Parathyroid adenoma (tissue), 2 donors: ENCODE data around the gene LSP1.

Experiments used
- H2AFZ ChIP-seq: fragments of 300-600 bp; sonication (generic); one replicate; pipeline ENCODE4 v1.7.0; 2017; ENCODE audit warnings: antibody characterized with exemption, mild to moderate bottlenecking
- H3K27ac ChIP-seq: fragments of 300-600 bp; sonication (generic); one replicate; pipeline ENCODE4 v1.7.0; 2017
- H3K27me3 ChIP-seq: fragments of 300-600 bp; sonication (generic); one replicate; pipeline ENCODE4 v1.7.0; 2017; ENCODE audit warnings: low read length; ENCODE audit not compliant: control insufficient read depth, insufficient read depth
- H3K36me3 ChIP-seq: fragments of 300-600 bp; sonication (generic); one replicate; pipeline ENCODE4 v1.7.0; 2017; ENCODE audit warnings: low read length; ENCODE audit not compliant: control insufficient read depth, insufficient read depth
- H3K4me1 ChIP-seq: fragments of 300-600 bp; sonication (generic); one replicate; pipeline ENCODE4 v1.7.0; 2017; ENCODE audit warnings: control low read depth
- H3K4me2 ChIP-seq: fragments of 300-600 bp; sonication (generic); one replicate; pipeline ENCODE4 v1.7.0; 2017; ENCODE audit warnings: low read length
- H3K4me3 ChIP-seq: fragments of 300-600 bp; sonication (generic); one replicate; pipeline ENCODE4 v1.7.0; 2017; ENCODE audit warnings: low read depth, low read length
- H3K79me2 ChIP-seq: fragments of 300-600 bp; sonication (generic); one replicate; pipeline ENCODE4 v1.7.0; 2017; ENCODE audit warnings: control low read depth
- H3K9ac ChIP-seq: fragments of 300-600 bp; sonication (generic); one replicate; pipeline ENCODE4 v1.7.0; 2017; ENCODE audit warnings: mild to moderate bottlenecking
- H3K9me3 ChIP-seq: fragments of 300-600 bp; sonication (generic); one replicate; pipeline ENCODE4 v1.7.0; 2017; ENCODE audit warnings: low read length; ENCODE audit not compliant: control insufficient read depth
- TF ChIP-seq, protein P1 (sequence below): fragments of 300-600 bp; sonication (generic); IDR thresholded peaks from one replicate; pipeline ENCODE4 v1.7.0; 2017; ENCODE audit warnings: antibody characterized with exemption, mild to moderate bottlenecking
- donor health status: primary hyperparathyroidism.

The LSP1 gene

DNA sequence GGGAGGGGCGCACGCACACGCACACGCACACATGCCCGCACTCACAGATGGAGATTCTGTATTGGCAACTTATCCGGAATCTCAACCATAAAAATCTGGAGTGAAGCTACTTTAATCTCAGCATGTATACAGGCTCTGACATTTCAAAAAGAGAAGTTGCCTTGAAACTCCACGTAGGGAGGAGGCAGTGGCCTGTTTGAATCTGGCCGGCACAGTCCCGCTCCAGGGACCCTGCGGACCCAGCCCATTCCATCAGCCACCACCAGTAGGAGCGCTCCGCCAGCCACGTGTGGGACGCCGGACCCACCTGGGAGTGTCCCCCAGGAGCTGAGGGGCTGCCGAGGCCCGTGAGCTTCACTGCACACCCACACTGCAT, 20.0 kb upstream of the LSP1 start:
- H3K36me3 ChIP-seq = no peaks in the 10 kb centered on the region
- no peak overlapping the region for H3K4me3 ChIP-seq
- no peaks in the 10 kb centered on the region for H3K9me3 ChIP-seq
- H3K4me1 ChIP-seq = no peaks in the 10 kb centered on the region
- H2AFZ ChIP-seq = no peak overlapping the region
- no peak overlapping the region for H3K4me2 ChIP-seq
- no peaks in the 10 kb centered on the region for H3K79me2 ChIP-seq
- no peak overlapping the region for H3K27ac ChIP-seq
- H3K27me3 ChIP-seq = no peaks in the 10 kb centered on the region
- TF ChIP-seq, protein P1, sequence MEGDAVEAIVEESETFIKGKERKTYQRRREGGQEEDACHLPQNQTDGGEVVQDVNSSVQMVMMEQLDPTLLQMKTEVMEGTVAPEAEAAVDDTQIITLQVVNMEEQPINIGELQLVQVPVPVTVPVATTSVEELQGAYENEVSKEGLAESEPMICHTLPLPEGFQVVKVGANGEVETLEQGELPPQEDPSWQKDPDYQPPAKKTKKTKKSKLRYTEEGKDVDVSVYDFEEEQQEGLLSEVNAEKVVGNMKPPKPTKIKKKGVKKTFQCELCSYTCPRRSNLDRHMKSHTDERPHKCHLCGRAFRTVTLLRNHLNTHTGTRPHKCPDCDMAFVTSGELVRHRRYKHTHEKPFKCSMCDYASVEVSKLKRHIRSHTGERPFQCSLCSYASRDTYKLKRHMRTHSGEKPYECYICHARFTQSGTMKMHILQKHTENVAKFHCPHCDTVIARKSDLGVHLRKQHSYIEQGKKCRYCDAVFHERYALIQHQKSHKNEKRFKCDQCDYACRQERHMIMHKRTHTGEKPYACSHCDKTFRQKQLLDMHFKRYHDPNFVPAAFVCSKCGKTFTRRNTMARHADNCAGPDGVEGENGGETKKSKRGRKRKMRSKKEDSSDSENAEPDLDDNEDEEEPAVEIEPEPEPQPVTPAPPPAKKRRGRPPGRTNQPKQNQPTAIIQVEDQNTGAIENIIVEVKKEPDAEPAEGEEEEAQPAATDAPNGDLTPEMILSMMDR = no peak
- no peak overlapping the region for H3K9ac ChIP-seq

DNA sequence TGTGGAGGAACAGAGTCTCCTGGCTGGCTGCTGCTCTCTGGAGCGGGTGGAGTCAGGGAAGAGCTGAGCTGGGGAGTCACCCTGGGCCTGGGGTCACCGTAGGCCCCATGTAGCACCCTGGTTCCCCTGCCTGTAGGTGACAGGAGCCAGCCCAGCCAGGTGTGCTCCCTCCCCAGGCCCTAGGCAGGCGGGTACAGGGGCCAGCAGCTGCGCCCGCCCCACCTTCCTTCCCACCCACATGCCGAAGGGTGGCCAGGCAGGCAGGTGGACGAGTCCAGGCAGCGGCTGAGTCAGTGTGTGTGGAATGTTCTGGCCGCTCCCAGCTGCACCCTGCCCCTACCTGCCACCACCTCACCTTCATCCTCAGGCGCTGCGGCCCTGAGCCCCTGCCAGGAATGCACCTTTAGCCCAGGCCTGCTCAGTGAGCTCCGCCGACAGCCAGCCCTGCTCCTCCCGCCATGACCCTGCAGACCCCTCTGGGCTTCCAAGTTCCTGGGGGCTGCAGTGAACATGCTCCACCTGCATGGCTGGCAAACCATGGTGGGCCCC, 18.7 kb upstream of the LSP1 start:
- Histone ChIP-seq H3K79me2 (no peaks in the 10 kb centered on the region), H3K4me1 (no peaks in the 10 kb centered on the region), H3K36me3 (no peaks in the 10 kb centered on the region), H3K27me3 (no peaks in the 10 kb centered on the region), H3K4me3 (no peak overlapping the region), H3K27ac (no peak overlapping the region), H2AFZ (no peak overlapping the region), H3K9me3 (no peaks in the 10 kb centered on the region), H3K9ac (no peak overlapping the region), H3K4me2 (no peak overlapping the region)
- TF ChIP-seq, protein P1 = no peak

DNA sequence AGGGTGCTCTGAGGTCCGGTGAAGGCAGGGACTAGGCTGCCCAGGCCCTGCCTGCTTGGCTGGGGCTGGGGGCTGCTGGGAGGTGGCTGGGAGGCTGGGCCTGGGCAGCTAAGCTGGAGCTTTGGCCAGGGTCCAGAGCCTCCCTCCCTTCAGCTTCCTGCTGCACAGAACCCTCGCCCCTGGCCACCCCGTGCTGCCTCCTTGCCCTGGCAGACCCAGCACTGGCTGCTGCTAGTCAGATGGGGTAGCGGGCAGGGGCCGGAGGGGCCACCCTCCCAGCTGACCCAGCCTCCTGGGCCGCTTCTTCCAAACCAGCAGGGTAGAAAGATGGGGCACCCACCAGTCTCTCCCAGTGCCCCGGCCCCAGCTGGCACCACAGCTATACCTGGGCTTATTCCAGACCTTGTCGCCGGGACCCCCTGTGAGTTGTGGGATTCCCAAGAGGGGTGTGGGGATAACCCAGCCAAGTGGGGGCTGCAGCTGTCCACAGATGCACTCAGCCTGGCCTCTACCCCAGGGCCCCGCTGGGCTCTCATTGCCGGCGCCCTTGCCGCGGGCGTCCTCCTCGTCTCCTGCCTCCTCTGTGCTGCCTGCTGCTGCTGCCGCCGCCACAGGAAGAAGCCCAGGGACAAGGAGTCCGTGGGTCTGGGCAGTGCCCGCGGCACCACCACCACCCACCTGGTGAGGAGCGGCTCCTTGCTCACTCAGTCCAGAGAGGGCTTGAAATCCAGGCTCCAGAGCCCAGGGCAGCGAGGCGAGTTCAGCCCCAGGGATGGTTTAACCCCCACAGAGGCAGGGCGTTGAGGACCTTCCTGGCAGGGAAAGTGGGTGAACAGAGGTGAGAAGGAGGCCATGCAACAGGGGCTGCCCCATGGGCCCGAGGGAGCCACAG, 17.9 kb upstream of the LSP1 start, which contains the start of gene SYT8:
SYT8 (plus strand) TSS at position 212 of the 892 bp plus-strand sequence; CDS start at position 328, 116 bp downstream.
- Histone ChIP-seq H3K4me3 (no peak within 1 kb of the TSS), H2AFZ (no peak within 1 kb of the TSS), H3K27ac (no peak within 1 kb of the TSS), H3K9me3 (no peaks in the 10 kb centered on the region), H3K36me3 (no peaks in the 10 kb centered on the region), H3K4me2 (no peak within 1 kb of the TSS), H3K27me3 (no peaks in the 10 kb centered on the region), H3K4me1 (no peaks in the 10 kb centered on the region), H3K79me2 (no peaks in the 10 kb centered on the region), H3K9ac (no peak within 1 kb of the TSS)
- TF ChIP-seq, protein P1 = no peak

DNA sequence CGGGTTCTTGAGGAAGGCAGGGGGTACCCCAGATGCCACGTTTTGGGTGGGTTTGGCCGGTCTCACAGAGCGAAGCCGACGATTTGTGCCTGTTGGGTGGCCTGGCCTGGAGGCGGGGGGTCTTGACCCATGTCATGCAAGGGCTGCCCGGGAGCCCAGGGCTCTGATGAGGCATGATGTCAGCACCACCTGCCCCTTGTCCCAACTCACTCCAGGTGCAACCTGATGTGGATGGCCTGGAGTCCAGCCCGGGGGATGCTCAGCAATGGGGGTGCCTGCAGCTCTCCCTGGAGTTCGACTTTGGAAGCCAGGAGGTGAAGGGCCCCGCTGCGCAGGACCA, 17.2 kb upstream of the LSP1 start:
- Histone ChIP-seq H3K36me3 (no peaks in the 10 kb centered on the region), H3K9ac (no peak overlapping the region), H3K79me2 (no peaks in the 10 kb centered on the region), H2AFZ (no peak overlapping the region), H3K9me3 (no peaks in the 10 kb centered on the region), H3K4me1 (no peaks in the 10 kb centered on the region), H3K4me2 (no peak overlapping the region), H3K4me3 (no peak overlapping the region), H3K27ac (no peak overlapping the region), H3K27me3 (no peaks in the 10 kb centered on the region)
- TF ChIP-seq, protein P1 = no peak
